GM12801 (cell line): ENCODE measurements around the gene LDLRAD4.

ENCODE experiments used
- TF ChIP-seq, protein P1 (sequence below): IDR thresholded peaks from one replicate; pipeline ENCODE4 v1.5.1; 2011; ENCODE audit warnings: control low read depth; ENCODE audit not compliant: insufficient read length; ENCODE audit errors: extremely low read depth

LDLRAD4 gene

GRCh38 chr18:13480571-13481255 lies 262.2 kb downstream of the LDLRAD4 start:
- TF ChIP-seq, protein P1, sequence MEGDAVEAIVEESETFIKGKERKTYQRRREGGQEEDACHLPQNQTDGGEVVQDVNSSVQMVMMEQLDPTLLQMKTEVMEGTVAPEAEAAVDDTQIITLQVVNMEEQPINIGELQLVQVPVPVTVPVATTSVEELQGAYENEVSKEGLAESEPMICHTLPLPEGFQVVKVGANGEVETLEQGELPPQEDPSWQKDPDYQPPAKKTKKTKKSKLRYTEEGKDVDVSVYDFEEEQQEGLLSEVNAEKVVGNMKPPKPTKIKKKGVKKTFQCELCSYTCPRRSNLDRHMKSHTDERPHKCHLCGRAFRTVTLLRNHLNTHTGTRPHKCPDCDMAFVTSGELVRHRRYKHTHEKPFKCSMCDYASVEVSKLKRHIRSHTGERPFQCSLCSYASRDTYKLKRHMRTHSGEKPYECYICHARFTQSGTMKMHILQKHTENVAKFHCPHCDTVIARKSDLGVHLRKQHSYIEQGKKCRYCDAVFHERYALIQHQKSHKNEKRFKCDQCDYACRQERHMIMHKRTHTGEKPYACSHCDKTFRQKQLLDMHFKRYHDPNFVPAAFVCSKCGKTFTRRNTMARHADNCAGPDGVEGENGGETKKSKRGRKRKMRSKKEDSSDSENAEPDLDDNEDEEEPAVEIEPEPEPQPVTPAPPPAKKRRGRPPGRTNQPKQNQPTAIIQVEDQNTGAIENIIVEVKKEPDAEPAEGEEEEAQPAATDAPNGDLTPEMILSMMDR = no peak

GRCh38 chr18:13481331-13481730 lies 262.8 kb downstream of the LDLRAD4 start:
- TF ChIP-seq, protein P1 = no peak

GRCh38 chr18:13481820-13482617 lies 263.5 kb downstream of the LDLRAD4 start:
- TF ChIP-seq, protein P1 = no peak

DNA sequence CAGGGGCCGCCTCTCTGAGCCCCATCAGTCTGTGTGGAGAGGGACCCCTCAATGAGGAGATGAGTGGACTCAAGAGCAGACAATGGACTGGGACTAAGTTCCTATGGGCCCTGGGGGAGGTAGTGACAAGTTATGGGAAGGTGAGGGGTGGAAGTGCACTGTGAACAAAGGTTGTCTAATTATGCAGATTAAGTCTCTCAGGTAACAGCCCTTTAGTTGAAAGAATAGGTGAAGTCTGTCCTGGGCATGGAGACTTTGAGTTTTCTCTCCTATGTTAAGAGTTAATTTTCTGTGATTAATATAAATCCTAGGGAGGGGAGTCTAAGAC lies 264.0 kb downstream of the LDLRAD4 start:
- TF ChIP-seq, protein P1 = no peak

- TF ChIP-seq, protein P1 = no peak
These were observed 265.0 kb downstream of the LDLRAD4 start for GRCh38 chr18:13483316-13484270.

- TF ChIP-seq, protein P1 = no peak
These were observed 266.6 kb downstream of the LDLRAD4 start for GRCh38 chr18:13485182-13485581.

DNA sequence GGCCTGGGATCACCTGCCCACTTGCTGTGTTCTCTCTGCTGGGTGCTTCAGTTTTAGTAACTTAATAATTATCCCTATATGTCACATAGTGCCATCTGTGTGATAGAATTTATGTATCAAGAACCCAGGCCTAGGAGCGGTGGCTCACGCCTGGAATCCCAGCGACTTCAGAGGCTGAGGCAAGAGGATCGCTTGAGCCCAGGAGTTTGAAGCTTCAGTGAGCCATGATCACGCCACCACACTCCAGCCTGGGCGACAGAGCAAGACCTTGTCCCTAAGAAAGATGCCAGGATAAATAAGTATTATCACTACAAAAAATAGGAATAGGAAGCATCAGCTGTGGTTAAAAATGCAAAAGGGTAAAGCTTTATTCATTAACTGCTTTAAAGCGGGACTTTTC lies 267.0 kb downstream of the LDLRAD4 start:
- TF ChIP-seq, protein P1 = no peak
